HTR-8/SVneo (cell line): ENCODE data around the gene PSEN2.
"Not testable (repeated sequence)": the region's sequence is repeated elsewhere in the genome, so short reads cannot be mapped to it uniquely, and the experiment has no call there.

Experiments
- DNase-seq: peaks from one replicate; pipeline ENCODE4 v3.0.0; 2011; ENCODE audit warnings: low spot score, mixed read lengths; ENCODE audit not compliant: insufficient read length
- FAIRE-seq: peaks from 2 replicates; lab custom pipeline; 2011; peaks lifted over from hg19 to GRCh38; lab: Jason Lieb, UNC

PSEN2 gene

DNA sequence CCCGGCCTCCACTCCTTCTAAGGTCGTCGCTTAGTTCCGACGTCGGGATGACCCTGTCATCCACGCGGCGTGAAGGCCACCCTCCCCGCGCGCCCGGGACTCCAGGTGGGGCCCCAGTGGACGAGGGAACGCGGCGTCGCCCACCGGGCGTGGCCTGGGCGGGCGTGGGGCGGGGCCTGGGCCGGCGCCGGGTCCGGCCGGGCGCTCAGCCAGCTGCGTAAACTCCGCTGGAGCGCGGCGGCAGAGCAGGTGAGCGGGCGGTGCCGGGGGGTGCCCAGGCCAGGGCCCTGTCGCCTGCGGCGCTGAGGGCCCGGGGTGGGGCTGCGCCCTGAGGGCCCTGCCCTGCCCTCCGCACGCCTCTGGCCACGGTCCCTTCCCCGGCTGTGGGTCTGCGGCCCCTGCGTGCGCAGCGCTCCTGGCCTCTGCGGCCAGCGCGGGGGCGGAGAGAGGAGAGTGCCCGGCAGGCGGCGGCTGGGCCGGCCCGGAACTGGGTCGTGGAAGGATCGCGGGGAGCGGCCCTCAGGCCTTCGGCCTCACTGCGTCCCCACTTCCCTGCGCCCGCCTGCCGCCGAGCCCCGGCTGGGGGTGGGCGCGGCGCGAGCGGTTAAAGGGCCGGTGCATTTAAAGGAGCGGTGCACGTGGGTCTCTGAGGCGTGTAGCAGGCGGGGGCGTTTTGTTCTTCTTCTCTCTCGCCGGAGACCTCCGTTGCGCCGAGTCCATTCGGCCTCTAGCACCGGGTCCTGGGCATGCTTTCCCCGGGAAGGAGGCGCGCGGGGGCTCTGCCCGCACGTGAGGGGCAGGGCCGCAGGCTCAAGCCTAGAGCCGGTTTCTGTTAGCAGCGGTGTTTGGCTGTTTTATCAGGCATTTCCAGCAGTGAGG is at the start of gene PSEN2:
PSEN2 (plus strand) TSS at position 216 of the 879 bp plus-strand sequence. CDS start 11,292 bp downstream, outside the sequence.
- FAIRE-seq (no peak), DNase-seq (peak; percentile 67)

DNA sequence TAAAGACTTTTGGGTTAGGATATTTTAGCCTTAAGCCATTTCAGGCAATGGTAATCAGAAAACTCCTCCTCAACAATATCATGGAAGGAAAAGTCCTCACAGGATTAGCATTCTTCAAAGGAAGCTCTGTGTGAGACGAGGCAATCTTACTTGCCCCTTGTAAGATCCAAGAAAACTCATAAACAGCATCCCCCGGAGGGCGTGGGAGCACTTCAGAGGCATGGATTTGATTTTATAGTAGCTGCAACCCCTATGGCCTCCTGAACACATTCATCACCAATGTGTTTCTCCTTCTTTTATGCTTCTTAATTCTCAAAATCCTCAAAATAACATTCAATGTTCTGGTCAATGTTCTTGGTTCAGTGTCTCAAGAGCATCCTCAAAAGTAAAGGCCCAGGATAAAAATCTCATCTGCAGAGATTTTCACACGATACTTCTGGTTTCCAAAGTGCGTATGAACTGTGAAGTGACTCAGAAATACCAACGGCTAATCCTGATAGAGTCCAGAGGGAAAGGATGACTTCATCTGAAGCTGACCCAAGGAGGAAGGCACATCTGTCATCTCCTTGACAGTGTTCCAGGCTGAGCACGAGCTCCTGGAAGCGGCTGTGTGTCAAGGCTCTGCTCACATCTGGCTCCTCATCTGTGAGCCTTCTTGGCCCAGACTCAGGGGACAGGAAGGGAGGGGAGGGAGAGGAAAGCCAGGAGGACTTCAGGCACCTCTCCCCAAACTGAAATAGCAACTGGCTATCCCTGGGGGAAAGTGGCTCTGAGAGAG is 49.3 kb upstream of the PSEN2 start:
- DNase-seq = peak; percentile 94
- peak; percentile 63 for FAIRE-seq

GRCh38 chr1:226821719-226822085 is 48.7 kb upstream of the PSEN2 start:
- DNase-seq (no peak), FAIRE-seq (no peak)

- FAIRE-seq (no peak), DNase-seq (no peak)
Measured at GRCh38 chr1:226823643-226824042, 46.8 kb upstream of the PSEN2 start.

GRCh38 chr1:226825037-226825745 is 45.2 kb upstream of the PSEN2 start:
- FAIRE-seq = no peak
- DNase-seq = no peak

DNA sequence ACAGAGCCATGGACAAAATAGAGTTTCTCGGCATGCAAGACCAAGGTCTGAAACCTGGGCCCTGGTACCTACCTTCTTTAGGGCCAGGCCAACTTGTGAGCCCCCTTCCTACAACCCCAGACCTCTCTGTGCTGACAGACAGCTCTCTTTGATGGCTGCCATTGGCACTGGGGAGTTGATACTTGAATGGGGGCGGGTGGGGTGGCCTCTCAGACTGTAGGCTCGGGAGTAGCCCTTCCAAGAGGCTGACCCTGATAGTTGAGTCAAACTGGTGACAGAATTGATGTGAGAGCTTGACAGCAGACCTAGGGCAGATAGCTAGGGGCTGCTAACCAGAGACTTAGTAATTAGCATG is 44.7 kb upstream of the PSEN2 start:
- FAIRE-seq = no peak
- no peak for DNase-seq

DNA sequence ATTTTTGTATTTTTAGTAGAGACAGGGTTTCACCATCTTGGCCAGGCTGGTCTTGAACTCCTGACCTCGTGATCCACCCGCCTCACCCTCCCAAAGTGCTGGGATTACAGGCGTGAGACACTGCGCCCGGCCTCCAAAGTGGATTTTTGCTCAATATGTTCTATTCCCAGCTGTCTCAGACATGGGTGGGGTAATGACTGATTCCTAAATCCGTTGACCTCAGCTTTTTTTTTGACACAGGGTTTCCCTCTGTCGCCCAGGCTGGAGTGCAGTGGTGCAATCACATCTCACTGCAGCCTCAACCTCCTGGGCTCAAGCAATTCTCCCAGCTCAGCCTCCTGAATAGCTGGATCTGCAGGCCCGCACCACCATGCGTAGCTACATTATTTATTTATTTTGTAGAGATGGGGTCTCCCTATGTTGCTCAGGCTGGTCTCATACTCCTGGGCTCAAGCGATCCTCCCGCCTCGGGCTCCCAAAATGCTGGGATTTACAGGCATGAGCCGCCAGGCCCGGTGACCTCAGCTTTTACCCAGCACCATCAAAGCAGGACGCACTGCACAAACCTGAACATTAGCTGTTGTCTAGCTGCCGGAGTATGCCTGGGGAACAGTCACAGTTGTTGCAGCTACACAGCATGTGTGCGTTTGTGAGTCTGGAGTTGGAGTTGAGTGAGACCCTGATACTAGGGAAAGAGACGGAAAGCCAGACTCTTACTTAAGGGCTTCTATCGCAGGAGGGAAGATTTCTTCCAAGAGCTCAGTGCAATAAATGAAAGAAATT is 43.7 kb upstream of the PSEN2 start:
- FAIRE-seq = no peak
- no peak for DNase-seq

DNA sequence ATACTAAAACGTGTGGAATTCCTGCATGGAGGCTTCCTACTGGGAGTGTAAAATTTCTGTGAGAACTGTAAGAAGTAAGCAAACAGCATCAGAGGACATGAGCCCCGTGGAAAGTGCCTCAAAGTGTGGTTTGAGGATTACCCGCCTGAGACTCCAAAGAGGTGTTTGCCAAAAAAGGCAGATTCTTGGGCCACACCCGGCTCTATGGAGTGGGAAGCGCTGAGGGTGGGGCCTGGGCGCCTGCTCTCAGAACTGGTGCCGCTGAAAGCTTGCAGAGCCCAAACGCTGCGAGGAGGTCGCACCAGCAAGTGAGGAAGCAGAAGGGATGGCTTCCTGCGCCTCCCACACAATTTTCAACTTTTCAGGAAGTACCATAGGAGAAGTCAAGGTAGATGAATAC is 43.0 kb upstream of the PSEN2 start:
- FAIRE-seq = no peak
- no peak for DNase-seq

GRCh38 chr1:226827968-226828513 is 42.4 kb upstream of the PSEN2 start:
- DNase-seq (peak; percentile 96), FAIRE-seq (no peak)

- no peak for DNase-seq
- FAIRE-seq = no peak
Measured at GRCh38 chr1:226829105-226829504, 41.3 kb upstream of the PSEN2 start.

DNA sequence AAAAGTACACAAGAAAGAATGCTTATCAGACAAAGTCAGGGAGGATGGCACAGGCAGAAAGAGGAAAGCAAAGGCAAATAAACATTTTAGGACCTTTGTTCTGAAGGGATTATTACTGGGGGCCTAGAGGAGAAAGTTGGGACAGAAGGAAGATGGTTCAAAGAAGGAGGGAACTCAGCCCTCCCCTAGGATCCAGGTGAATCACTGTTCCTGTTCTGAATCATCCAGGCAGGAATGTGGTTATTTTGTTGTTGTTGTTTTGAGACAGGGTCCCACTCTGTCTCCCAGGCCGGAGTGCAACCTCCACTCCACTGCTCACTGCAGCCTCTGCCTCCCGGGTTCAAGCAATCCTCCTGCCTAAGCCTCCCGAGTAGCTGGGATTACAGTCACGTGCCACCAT is 38.5 kb upstream of the PSEN2 start:
- no peak for FAIRE-seq
- DNase-seq = no peak

- FAIRE-seq (no peak), DNase-seq (no peak)
Measured at GRCh38 chr1:226832613-226833012, 37.8 kb upstream of the PSEN2 start.

DNA sequence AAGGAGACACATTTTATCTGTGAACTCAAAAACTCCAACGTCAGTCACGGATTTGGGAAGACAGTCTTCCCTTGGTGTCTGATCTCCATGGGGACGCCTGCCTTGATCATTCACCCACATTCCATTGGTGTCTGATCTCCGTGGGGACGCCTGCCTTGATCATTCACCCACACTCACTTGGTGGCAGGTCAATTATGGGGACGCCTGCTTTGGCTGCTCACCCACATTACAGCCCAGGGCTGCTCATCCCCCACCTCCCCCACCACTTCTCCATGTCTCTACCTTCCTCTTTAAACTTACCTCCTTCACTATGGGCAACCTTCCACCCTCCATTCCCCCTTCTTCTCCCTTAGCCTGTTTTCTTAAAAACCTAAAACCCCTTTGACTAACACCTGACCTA is 36.2 kb upstream of the PSEN2 start:
- DNase-seq, FAIRE-seq: not testable (repeated sequence)

DNA sequence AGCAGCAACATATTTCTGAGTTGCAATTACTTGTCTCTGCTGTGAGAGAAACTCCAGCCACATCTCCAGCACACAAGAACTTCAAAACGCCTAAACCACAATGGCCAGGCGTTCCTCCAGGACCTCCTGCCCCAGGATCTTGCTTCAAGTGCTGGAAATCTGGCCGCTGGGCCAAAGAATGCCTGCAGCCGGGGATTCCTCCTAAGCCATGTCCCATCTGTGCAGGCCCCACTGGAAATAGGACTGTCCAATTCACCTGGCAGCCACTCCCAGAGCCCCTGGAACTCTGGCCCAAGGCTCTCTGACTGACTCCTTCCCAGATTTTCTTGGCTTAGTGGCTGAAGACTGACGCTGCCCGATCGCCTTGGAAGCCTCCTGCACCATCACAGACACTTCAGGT is 35.0 kb upstream of the PSEN2 start:
- DNase-seq, FAIRE-seq: not testable (repeated sequence)

DNA sequence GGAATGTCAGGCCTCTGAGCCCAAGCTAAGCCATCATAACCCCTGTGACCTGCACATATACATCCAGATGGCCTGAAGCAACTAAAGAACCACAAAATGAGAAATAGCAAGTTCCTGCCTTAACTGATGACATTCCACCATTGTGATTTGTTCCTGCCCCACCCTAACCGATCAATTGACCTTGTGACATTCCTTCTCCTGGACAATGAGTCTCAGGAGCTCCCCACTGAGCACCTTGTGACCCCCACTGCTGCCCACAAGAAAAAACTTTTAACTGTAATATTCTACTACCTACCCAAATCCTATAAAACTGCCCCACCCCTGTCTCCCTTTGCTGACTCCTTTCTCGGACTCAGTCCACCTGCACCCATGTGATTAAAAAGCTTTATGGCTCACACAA is 32.5 kb upstream of the PSEN2 start:
- DNase-seq, FAIRE-seq: not testable (repeated sequence)

DNA sequence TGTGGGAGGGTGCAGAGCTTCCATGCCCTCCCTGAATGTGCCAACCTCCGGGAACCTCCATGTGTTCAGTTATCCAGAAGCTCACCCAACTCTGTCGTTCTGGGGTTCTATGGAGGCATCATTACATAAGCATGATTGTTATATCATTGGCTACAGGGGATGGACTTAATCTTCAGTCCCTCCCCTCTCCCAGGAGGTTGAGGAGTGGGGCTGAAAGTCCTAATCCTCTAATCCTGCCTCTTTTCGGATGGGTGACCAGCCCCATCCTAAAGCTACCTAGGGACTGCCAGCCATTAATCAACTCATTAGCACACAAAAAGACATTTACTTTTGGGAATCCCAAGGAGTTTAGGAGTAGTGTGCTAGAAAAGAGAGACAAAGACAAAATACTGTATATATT is 32.0 kb upstream of the PSEN2 start:
- FAIRE-seq = no peak
- DNase-seq = no peak

DNA sequence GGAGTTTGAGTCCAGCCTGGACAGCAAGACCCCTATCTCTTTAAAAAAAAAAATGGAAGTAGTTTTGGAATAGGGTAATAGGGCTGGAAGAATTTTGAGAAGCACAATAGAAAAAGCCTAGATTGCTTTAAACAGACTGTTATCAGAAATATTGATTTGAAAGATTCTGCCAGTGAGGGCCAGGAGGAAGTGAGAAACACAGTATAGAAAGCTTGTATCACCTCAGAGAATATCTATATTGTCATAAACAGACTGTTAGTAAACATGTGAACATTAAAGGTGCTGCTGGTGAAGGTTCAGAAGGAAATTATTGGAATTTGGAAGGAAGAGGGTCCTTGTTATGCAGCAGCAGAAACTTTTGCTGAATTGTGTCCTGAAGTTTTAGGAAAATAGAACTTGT is 24.8 kb upstream of the PSEN2 start:
- DNase-seq (no peak), FAIRE-seq (no peak)

- FAIRE-seq = no peak
- DNase-seq = no peak
Measured at GRCh38 chr1:226846786-226847185, 23.6 kb upstream of the PSEN2 start.

GRCh38 chr1:226854548-226854947 is 15.9 kb upstream of the PSEN2 start:
- not testable (repeated sequence) for FAIRE-seq, DNase-seq

DNA sequence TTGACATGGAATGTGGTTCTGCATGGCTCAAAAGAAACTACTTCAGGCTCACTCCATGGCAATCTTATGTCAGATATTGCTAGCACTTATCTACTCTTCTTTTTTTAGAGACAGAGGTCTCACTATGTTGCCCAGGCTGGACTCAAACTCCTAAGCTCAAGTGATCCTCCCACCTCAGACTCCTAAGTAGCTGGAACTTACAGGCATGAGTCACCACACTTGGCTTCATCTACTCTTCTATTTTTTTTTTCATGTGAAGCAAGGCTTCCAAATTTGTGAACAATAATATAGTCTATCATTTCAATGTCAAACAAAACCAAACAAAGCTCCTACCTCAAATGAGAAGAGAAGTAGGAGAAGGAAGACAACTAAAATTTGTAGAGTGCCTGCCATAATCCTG is 7.5 kb upstream of the PSEN2 start:
- DNase-seq = no peak
- no peak for FAIRE-seq
